Lower lobe of right lung (tissue), 2 donors: ENCODE measurements around the gene TTC39A. TPM values are rescaled to one million over a fixed set of nuclear protein-coding genes. Genes with fewer than 3 reads are reported as not detected.

Source experiments
- ATAC-seq, 2 donors: fragments of 200-7000 bp; cut with Tn5 transposase; one replicate each; pipeline ENCODE4 v1.9.1; 2020 to 2022; ENCODE audit warnings: mild to moderate bottlenecking in 2 of 2, moderate library complexity in 2 of 2
- DNase-seq: peaks from one replicate; pipeline ENCODE4 v3.0.0-alpha.2; 2020
- H3K27ac ChIP-seq: fragments of 200-600 bp; one replicate; pipeline ENCODE4 v1.8.0; 2022
- H3K27me3 ChIP-seq: fragments of 200-600 bp; one replicate; pipeline ENCODE4 v1.8.0; 2022; ENCODE audit warnings: low read depth
- H3K36me3 ChIP-seq: fragments of 200-600 bp; one replicate; pipeline ENCODE4 v1.8.0; 2022; ENCODE audit warnings: mild to moderate bottlenecking
- H3K4me1 ChIP-seq: fragments of 200-600 bp; one replicate; pipeline ENCODE4 v1.8.0; 2022
- H3K4me3 ChIP-seq: fragments of 200-600 bp; one replicate; pipeline ENCODE4 v1.8.0; 2022; ENCODE audit warnings: mild to moderate bottlenecking
- H3K9me3 ChIP-seq: fragments of 200-600 bp; one replicate; pipeline ENCODE4 v1.8.0; 2022
- intact Hi-C: fragments of 100-400 bp; cut with DNase I; formaldehyde crosslinking; loops from one replicate; pipeline ENCODE4 v1.11.0; 2022
- total RNA-seq: library from RNA; stranded (reverse); fragmentation: NEBNext Ultra II Directional; extraction: Animal tissue kit (Norgen Biotek cat#: 25700); gene quantifications from one replicate; pipeline ENCODE4 v1.2.1, GENCODE V29; 2021
- TF ChIP-seq, protein P1 (sequence below): fragments of 200-600 bp; IDR thresholded peaks from one replicate; pipeline ENCODE4 v1.8.0; 2022; ENCODE audit warnings: antibody characterized with exemption, mild to moderate bottlenecking
- donor health status: DM: no; HTN: yes; CAD: no; lungs with severe emphysema.

Gene TTC39A
- total RNA-seq, 1 donor from 2014 or later: 34.9 TPM

DNA sequence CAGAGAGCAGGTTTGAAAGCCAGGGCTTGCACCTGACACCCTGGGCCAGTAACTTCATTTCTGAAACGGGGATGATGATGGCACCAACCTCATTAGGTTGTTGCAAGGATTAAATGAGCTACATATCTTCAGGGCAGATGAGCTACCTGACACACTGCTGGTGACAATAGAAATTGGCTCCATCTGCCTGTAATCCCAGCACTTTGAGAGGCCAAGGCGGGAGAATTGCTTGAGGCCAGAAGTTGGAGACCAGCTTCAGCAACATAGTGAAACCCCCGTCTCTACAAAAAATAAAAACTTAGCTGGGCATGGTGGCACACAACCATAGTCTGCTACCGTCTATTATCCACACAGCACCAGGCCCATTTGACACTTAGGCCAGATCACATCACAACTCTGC, 6.3 kb upstream of the TTC39A start:
- H3K27me3 ChIP-seq: no peaks in the 10 kb centered on the region
- H3K4me1 ChIP-seq: no peaks in the 10 kb centered on the region
- no peak for DNase-seq
- no peaks in the 10 kb centered on the region for H3K36me3 ChIP-seq
- no peak for ATAC-seq
- H3K4me3 ChIP-seq: no peak overlapping the region
- no peak overlapping the region for H3K27ac ChIP-seq
- H3K9me3 ChIP-seq: no peaks in the 10 kb centered on the region
- TF ChIP-seq, protein P1, sequence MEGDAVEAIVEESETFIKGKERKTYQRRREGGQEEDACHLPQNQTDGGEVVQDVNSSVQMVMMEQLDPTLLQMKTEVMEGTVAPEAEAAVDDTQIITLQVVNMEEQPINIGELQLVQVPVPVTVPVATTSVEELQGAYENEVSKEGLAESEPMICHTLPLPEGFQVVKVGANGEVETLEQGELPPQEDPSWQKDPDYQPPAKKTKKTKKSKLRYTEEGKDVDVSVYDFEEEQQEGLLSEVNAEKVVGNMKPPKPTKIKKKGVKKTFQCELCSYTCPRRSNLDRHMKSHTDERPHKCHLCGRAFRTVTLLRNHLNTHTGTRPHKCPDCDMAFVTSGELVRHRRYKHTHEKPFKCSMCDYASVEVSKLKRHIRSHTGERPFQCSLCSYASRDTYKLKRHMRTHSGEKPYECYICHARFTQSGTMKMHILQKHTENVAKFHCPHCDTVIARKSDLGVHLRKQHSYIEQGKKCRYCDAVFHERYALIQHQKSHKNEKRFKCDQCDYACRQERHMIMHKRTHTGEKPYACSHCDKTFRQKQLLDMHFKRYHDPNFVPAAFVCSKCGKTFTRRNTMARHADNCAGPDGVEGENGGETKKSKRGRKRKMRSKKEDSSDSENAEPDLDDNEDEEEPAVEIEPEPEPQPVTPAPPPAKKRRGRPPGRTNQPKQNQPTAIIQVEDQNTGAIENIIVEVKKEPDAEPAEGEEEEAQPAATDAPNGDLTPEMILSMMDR: no peak
- intact Hi-C loops: no loop called here

DNA sequence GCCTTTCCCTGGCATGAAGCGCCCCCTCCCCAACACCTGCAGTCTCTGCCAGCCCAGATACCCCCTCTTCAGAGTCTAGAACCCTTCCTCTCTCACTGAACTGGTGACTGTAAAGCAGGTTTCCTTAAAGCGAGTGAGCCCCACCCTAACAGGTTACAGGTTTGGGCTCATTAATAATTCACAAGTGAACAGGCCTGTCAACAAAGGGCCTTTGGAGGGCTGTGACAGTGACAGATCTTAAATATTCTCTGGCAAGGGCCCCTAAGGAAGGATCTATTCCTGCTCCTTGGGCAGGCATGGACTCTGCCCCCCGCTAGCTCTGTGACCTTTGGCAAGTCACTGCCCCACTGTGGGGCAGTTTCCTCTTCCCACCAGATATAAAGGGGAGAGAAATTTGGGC, 5.6 kb upstream of the TTC39A start:
- intact Hi-C loops: no loop called here
- peak in 1 of 2 donors; percentile 32 for ATAC-seq

DNA sequence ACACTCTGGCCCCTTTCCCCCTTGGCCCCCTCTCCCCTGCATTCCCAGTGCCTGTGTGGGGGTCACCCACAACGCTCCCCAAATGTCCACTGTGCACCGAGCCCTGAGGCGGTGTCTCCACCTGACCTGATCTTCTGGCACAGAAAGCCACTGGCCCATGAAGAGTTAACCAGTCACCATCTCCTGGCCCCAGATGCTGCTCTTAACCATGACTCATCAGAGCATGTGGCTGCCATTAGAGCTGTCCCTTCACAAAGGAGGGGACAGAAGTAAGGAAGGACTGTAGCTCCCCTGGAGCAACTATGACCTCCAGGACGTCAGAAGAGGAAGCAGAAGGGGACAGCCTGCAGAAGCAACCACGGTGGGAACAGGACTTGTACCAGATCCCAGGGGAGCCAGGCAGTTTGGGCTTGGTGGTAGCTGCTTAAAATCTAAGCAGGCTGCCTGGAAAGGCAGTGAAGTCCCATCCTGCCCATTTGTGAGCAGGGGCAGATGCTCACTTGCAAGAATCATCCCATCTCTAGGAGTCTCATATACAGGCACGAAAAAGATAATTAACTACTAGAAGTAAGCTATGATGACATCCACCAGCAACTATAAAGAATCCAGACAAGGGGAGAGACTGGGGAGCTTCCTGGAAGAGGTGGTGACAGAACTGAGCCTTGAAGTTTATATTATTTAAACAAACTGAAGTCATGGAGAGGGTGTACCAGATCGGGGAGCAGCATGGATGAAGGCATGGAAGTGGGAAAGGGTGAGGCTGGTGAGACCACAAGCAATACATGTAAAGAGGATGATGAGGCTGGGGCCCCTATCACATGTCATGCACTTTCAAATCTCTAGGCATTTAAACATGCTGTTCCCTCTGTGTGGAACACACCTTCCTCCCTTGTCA, 1.1 kb upstream of the TTC39A start:
- Histone ChIP-seq H3K9me3 (no peaks in the 10 kb centered on the region), H3K36me3 (no peaks in the 10 kb centered on the region), H3K4me3 (peak overlapping the region; percentile 50), H3K27me3 (no peaks in the 10 kb centered on the region), H3K27ac (peak overlapping the region; percentile 65), H3K4me1 (peaks cover 16% of the 10 kb centered on the region)
- peak; percentile 46 to 51 for ATAC-seq
- no peak for DNase-seq
- TF ChIP-seq, protein P1: no peak
- intact Hi-C loops: no loop called here

More for the DNA sequence above, 5.6 kb upstream of the TTC39A start:
- H3K36me3 ChIP-seq: no peaks in the 10 kb centered on the region
- no peak overlapping the region for H3K4me3 ChIP-seq
- no peaks in the 10 kb centered on the region for H3K27me3 ChIP-seq
- TF ChIP-seq, protein P1: no peak
- DNase-seq: no peak
- no peak overlapping the region for H3K27ac ChIP-seq
- H3K9me3 ChIP-seq: no peaks in the 10 kb centered on the region
- H3K4me1 ChIP-seq: peaks cover 7% of the 10 kb centered on the region

DNA sequence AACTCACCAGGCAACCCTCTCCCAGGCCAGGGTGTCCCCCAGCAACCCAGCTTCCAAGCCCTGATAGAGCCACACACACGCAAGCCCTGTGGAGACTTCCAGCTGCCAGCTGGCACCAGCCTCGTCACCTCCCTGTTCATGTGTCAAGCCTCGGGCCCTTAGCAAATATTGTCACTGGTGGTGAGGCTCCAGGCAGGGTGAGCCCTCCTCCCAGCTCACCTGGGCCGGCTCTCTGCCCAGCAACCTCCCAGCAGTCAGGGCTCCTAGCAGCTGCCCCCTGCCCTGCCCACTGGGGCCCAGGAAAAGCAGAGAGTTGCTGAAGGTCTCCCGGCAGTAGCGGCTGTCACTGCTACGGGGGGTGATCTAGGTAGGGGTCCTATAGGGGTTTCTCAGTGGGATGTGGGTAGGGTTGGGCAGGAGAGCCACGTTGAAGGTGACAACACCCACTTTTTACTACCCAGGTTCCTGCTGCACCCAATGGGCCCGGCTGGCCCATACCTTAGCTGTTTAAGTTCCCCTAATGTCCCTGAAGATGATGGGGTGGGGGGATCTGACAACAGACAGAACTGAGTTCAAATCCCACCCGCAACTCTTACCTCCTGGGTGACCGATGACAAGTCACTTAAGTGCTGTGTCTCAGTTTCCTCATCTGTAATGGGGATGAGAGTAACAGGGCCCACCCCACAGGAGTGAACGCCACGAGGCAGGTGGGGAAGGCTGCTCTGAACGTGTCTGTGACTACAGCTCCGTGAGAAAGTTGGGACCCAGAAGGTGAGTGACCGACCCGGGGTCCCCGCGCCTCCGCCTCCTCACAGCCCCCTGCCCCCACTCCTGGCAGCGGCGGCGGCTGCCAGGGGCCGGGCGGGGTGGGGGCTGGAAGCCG, 678 bp downstream of the TTC39A start:
- DNase-seq: peak; percentile 87
- intact Hi-C loops: no loop called here

DNA sequence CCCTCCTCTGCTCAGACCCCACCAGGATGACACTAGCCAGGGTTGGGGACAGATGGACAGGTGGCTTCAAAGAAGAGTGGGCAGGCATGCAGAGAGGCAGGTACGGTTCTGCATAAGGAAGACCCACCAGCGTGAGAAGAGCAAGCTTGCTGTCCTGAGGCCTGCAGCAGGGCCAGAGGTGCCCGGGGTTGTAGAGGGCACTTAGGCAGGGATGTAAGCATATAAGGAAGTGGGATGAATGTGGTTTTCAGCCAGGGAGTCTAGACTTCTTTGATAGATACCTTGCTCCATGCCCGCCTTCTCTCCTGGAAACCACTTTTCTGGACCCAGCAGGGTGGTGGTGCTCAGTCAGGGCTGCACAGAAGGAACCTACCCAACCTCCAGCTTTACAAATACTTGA, 1.4 kb downstream of the TTC39A start:
- H3K4me3 ChIP-seq: peak overlapping the region; percentile 40
- no peak for ATAC-seq

More for the DNA sequence above, 678 bp downstream of the TTC39A start:
- H3K9me3 ChIP-seq: no peaks in the 10 kb centered on the region
- no peaks in the 10 kb centered on the region for H3K27me3 ChIP-seq
- peaks cover 16% of the 10 kb centered on the region for H3K4me1 ChIP-seq
- TF ChIP-seq, protein P1: no peak
- no peaks in the 10 kb centered on the region for H3K36me3 ChIP-seq
- H3K27ac ChIP-seq: peak overlapping the region; percentile 71
- H3K4me3 ChIP-seq: peak overlapping the region; percentile 40
- ATAC-seq: peak; percentile 91 to 93

More for the DNA sequence above, 1.4 kb downstream of the TTC39A start:
- H3K4me1 ChIP-seq: peaks cover 16% of the 10 kb centered on the region
- no peak for DNase-seq
- H3K27me3 ChIP-seq: no peaks in the 10 kb centered on the region
- H3K27ac ChIP-seq: peak overlapping the region; percentile 46
- no peaks in the 10 kb centered on the region for H3K9me3 ChIP-seq
- intact Hi-C loops: no loop called here
- TF ChIP-seq, protein P1: no peak
- no peaks in the 10 kb centered on the region for H3K36me3 ChIP-seq
